NCI-H82 (cell line): Measurements from ENCODE around the gene ALDH16A1.
"Not testable (repeated sequence)": the region's sequence is repeated elsewhere in the genome, so short reads cannot be mapped to it uniquely, and the experiment has no call there.

Experiments
- DNase-seq: peaks from one replicate; lab custom pipeline; 2025; lab: John Stamatoyannopoulos, UW

ALDH16A1 gene

DNA sequence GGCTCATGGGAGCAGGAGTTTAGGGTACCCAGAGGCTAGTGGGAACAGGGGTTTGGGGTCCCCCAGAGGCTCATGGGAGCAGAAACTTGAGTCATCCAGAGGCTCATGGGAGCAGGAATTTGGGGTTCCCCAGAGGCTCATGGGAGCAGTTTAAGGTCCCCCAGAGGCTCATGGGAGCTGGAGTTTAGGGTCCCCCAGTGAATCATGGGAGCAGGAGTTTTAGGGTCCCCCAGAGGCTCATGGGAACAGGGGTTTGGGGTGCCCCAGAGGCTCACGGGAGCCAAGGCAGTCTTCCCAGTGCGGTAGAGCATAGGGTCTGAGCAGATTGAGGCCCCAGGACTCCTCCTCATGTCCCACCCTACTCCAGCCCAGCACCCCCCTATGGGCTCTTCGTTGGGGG, 12.3 kb downstream of the ALDH16A1 start:
- DNase-seq = no peak

DNA sequence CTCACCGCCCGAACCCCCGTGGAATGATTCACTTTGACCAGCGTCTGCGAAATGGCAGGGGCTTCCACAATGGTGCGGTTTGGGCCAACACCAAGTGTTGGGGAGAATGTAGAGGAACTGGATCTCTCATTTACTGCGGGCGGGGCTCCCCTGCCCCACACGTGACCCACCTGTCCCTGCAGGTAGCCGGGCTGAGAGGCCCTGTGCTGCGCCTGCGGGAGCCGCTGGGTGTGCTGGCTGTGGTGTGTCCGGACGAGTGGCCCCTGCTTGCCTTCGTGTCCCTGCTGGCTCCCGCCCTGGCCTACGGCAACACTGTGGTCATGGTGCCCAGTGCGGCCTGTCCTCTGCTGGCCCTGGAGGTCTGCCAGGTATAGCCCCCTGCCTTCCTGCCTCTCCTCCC, 15.2 kb downstream of the ALDH16A1 start:
- DNase-seq = no peak

DNA sequence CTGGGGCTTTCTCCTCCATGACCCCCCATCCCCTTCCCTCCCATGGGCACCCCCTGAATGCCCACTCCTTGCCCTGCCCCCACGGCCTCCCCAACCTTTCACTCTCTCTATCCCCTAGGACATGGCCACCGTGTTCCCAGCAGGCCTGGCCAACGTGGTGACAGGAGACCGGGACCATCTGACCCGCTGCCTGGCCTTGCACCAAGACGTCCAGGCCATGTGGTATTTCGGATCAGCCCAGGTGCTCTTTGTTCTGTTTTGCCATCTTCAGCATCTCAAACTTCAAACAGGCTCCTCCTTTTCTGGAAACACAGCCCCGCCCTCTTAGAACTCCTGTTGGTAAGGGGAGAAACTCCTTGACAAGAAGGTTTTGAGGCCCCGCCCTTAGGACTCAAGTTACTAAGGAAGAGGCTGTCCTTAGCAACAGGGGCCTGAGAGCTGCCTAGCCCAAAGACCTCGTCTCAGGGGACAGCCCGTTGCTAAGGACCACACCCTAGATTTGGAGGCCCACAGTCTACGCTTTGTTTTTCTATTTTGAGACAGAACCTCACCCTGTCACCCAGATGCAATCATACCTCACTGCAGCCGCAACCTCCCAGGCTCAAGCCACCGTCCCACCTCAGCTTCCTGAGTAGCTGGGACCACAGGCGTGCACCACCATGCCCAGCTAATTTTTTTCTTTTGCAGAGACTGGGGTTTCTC, 15.9 kb downstream of the ALDH16A1 start:
- peak; percentile 75 for DNase-seq

DNA sequence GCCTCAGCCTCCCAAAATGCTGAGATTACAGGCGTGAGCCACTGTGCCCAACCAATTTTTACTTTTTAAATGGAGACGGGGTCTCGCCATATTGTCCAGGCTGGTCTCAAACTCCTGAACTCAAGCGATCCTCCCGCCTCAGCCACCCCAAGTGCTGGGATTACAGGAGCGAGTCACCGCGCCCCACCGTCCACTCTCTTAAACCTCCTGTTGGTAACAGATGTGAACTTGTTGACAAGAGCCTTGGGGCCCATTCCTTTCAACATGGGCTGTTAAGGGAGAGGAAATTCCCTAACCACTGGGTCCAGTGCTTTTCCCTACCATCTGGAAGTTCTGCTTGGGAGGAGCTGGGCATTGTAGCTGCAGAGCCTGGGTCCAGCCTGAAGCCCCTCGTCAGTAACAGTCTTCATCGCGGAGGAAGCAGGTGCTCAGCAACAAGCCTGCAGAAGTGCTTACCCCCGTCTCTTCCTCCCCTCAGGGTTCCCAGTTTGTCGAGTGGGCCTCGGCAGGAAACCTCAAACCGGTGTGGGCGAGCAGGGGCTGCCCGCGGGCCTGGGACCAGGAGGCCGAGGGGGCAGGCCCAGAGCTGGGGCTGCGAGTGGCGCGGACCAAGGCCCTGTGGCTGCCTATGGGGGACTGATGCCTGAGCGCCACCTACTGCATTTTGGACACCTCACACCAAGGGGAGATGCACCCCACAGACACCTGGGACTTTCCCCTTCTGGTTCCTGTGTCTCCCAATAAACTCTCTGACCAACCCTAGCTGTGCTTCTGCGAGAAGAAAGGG, 17.0 kb downstream of the ALDH16A1 start:
- peak; percentile 37 for DNase-seq

DNA sequence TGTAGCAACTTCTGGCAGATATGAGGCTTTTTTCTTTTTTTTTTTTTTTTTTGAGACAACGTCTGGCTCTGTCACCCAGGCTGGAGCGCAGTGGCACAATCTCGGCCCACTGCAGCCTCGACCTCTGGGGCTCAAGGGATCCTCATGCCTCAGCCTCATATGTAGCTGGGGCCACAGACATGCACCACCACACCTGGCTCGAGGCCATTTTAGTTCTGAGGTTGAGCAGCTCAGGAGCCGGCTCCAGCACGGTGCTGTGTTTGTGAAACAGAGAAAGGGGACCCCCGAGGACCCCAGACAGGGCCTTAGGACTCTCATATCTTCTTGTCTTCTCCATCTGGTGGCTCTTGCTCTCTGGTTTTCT, 17.6 kb downstream of the ALDH16A1 start:
- no peak for DNase-seq

DNA sequence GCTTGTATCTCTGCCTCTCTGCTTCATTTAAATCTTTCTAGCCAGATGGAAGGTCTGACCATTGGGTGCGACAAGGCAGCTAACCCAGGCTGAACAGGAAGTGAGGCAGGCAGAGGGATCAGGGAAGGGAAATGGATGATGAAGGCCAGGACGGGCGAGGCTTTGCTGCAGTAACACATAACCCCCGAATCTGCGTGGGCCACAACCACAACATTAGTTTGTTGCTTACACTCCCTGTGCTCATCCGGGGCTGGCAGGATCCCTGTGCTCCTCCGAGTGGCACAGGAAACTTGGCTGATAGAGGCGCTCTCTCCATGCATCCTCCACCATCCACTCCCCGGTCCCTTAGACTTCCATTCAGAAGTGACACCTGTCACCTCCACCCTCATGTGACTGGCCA, 19.9 kb downstream of the ALDH16A1 start:
- DNase-seq = no peak

DNA sequence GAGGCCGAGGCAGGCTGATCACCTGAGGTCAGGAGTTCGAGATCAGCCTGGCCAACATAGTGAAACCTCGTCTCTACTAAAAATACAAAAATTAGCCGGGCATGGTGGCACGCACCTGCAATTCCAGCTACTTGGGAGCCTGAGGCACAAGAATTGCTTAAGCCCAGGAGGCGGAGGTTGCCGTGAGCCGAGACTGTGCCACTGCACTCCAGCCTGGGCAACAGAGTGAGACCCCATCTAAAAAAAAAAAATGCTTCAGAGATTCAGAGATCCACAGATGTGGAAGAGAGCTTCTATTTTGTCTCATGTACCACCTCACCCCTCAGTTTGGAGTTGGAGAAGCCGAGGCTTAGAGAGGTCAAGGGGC, 20.5 kb downstream of the ALDH16A1 start:
- DNase-seq = not testable (repeated sequence)

DNA sequence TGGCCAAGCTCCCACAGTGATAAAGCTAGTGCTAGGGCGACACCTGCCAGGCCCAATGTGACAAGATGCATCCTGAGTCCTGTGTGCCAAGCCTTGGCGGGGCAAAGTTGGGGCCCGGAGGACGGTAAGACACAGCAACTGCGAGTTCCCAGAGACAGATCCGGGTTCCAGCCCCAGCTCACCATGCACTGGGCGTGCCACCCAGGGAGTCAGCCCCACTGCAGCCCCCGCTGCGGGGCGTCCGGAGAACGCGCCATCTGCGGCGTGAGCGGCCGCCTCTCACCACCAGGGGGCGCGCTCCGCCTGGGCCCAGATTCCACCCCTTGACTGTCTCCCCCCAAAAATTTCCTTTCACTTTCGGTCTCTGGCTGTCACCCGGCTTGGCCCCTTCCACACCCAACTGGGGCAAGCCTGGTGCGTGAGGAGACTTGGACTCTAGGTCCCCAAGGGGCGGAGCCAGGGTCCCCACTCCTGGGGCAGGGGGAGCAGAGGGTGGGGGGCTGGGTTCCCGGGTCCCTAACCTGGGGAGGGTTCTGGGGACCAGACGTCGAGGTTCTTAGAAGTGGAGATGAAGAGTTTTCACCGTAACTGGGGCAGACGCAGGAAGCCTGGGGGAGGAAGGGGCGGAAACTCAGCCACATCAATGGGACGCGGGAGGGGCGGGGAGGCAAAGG, 21.0 kb downstream of the ALDH16A1 start, which contains the start of gene FLT3LG:
Gene FLT3LG (plus strand): TSS at position 348 of the 674 bp plus-strand sequence. CDS start 425 bp downstream, outside the sequence.
- DNase-seq = peak; percentile 73

DNA sequence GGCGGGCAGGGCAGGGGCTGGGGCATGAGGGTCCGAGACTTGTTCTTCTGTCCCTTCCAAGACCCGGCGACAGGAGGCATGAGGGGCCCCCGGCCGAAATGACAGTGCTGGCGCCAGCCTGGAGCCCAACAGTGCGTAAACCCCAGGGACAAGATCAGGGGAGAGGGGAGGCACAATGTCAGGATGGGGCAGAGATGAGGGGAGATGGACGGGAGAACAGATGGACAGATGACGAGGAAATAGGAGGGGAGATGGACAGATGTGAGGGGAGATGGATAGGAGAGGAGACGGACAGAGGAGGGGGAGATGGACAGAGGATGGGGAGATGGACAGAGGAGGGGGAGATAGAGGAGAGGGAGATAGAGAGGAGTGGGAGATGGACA, 21.5 kb downstream of the ALDH16A1 start:
- DNase-seq = peak; percentile 41

DNA sequence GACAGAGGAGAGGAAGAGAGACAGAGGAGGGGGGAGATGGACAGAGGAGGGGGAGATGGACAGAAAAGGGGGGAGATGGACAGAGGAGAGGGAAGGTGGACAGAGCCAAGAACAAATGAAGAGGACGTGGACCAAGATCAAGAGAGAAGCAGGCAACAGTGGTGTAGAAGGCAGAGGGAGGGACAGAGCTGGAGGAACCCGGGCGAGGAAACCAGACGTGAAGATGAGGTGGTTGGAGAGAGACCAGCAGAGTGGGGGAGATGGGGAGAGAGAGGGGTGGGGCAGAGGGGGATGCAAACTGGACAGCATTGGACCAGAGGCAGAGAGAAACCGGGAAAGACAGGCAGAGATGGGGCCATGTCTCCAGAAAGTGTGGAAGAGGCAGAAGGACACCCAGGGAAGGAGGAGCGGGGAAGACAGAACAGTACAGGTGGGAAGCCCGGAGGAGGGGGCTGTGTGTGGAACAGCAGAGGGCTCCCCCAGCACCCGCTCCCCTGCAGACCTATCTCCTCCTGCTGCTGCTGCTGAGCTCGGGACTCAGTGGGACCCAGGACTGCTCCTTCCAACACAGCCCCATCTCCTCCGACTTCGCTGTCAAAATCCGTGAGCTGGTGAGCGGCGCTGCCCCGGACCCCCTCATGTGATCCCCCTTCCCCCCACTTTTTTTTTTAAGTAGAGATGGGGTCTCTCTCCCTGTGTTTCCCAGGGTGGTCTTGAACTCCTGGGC, 22.3 kb downstream of the ALDH16A1 start:
- no peak for DNase-seq

DNA sequence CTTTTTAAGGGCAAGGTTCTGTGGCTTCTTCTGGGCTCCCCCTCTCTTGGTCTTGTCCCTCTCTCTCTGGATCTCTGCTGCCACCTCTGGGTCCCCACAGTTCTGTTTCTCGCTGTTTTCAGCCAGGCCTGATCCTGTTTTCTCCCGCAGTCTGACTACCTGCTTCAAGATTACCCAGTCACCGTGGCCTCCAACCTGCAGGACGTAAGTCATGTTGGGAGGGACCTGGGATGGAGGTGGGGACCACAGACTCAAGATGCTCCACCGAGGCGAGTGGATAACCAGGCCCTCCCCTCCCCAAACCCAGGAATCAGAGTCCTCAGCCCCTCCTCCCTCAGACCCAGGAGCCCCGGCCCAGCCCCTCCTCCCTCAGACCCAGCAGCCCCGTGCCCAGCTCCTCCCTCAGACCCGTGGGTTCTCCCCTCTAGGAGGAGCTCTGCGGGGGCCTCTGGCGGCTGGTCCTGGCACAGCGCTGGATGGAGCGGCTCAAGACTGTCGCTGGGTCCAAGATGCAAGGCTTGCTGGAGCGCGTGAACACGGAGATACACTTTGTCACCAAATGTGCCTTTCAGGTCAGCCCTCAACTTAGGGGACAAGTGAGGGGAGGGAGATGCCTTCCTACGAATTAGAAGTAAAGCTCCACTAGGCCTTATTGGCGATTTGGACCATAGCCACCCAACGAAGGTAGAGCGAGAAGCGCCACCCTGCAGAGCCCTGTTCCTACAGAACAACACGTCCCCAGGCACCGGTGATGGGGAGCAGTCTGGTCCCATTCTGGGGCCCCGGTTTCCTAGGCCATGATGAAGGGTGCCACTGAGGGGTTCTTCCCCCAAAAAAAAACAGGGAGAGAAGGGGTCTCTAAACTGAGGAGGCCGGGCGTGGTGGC, 23.2 kb downstream of the ALDH16A1 start:
- DNase-seq = peak; percentile 92

DNA sequence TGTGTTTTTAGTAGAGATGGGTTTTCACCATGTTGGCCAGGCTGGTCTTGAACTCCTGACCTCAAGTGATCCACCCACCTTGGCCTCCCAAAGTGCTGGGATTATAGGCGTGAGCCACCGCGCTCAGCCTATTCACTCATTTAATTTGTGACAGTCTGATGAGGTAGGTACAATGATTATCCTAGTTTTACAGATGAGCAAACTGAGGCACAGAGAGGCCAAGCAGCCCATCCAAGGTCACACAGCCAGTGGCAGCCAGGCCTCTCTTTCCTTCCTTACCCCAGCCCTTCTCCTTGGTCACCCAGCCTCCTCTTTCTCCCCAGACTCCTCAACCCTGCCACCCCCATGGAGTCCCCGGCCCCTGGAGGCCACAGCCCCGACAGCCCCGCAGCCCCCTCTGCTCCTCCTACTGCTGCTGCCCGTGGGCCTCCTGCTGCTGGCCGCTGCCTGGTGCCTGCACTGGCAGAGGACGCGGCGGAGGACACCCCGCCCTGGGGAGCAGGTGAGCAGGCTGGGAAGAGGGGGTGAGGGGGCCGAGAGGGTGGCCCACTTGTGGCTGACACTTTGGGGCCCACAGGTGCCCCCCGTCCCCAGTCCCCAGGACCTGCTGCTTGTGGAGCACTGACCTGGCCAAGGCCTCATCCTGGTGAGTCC, 27.1 kb downstream of the ALDH16A1 start:
- DNase-seq = no peak

DNA sequence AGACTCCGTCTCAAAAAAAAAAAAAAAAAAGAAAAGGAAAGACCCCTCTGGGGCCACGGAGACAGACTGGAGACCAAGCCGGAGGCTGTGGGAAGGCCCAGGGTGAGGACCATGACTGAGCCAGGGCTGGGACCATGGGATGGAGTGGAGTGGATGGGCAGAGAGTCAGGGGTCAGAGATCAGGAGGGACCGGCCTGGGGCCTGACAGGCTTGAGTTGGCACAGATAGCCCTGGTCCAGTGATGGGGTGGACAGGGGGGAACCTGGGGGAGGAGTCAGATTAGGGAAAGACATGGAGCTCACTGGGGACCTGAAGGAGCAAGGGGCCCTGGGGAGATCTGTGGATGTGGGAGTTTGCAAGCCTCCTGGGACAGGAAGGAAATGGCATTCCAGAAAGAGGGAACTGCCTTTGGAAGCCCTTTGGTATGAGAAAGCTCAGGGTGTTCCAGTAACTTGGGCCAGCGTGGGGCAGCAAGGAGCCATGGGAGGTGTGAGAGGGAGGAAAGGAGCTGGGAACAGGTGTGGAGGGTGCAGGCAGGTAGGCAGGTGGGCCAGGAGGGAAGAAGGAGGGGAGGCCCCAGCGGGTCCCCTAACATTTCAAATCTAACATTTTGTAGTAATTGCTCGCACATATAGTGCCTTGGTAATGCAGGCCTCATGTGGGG, 28.1 kb downstream of the ALDH16A1 start:
- DNase-seq = no peak

DNA sequence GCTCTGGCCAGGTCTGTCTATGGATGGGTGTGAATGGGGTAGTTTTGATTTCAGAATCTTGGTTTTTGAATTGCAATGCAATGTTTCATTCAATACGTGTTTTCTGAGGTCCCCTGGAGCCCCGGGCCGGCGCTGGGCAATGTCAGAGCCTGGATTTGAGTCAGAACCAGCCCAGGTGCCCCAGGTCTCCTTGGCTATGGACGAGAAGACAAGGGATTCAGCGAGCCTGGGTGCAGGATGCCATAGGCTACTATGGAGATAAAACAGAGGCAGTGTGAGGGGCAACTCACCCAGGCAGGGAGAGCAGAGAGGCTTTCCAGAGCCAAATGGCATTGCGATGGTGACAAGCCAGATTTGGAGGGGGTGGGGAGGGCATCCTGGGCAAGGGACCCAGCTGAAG, 33.2 kb downstream of the ALDH16A1 start:
- DNase-seq = no peak

DNA sequence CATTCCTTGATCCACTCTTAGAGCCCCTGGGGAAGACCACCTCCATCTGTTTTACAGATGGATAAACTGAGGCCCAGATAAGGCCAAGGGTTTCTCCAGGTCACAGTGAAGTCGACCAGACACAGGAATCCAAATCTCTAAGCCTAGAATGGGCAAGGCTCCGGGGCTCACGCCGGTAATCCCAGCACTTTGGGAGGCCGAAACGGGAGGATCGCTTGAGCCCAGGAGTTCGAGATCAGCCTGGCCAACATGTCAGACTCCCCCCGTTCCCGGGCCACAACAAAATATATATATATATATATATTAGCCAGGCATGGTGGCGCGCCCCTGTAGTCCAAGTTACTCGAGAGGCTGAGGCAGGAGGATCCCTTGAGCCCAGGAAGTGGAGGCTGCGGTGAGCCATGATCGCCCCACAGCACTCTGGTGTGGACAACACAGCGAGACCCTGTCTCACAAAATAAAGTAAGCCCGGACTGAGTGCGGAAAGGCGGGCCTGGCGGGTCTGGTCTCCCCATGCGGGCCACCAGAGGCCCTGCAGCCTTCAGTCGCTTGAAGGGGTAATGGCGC, 33.8 kb downstream of the ALDH16A1 start:
- DNase-seq = no peak

DNA sequence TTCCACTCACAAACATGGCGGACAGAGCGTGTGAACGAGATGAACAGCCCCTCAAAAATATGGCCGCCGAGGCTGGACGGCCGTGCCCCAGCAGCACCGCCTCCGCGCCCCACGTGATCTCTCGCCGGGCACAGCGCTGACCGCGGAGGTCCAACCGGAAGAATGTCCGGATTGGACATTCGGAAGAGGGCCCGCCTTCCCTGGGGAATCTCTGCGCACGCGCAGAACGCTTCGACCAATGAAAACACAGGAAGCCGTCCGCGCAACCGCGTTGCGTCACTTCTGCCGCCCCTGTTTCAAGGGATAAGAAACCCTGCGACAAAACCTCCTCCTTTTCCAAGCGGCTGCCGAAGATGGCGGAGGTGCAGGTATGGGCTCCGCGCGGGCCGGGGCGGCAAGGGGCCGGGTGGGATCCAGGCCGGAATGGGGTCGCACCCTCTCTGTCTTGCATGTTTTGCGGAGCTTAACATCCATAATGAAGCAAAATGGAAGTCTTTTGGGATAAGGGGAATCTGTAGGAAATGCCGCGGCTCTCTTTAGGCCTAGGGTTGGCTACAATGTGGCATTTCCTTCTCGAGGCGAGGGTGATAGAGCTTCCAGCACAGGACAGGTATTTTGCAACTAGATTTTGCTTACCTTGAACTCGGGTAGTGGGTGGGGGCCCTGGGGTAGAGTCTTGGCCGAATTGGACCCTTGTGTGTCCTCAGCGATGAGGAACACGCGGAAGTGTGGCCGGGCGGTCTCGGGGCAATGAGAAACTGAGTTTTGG, 34.4 kb downstream of the ALDH16A1 start, which contains the start of gene RPL13A:
Gene RPL13A (plus strand): TSS at position 332 of the 769 bp plus-strand sequence. CDS start 22 bp downstream, at position 354.
- DNase-seq = peak; percentile 100

DNA sequence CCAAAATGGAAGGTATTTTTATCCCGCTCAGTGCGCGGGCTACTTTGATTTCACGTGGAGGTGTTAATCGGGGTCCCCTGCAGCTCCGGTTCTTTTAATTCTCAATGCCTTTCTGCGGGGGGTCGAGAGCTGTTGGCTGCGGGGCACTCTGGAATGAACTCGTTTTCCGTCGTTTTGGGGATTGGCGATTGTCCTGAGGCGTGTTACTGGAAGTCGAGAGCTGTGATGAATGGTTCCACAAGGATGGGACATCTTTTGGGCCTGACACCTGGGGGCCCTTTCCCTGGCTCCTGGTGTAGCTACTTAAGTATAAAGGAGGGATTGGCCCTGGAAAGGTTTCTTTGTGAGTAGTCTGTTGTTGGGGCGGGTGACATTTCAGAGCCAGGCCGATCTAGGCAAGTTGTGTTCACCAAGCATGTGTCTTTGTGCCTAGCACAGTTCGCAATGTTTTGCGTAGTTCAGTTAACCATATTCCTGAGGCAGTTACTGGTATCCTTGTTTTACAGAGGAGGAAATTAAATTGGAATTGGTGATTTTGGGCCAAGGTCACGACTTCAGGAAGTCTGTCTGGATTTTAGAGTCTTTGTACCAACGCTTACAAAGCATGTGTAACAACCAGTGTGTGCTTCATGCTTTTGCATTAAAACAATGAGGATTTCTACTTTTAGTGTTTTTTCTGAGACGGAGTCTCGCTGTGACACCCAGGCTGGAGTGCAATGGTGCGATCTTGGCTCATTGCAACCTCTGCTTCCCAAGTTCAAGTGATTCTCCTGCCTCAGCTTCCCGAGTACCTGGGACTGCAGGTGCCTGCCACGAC, 35.2 kb downstream of the ALDH16A1 start:
- DNase-seq = peak; percentile 42
